Stomach (tissue), 9 donors: ENCODE results near the gene ATP7B. TPM values are rescaled to one million over a fixed set of nuclear protein-coding genes. Genes with fewer than 3 reads are reported as not detected.

Source experiments
- DNase-seq, 2 donors: peaks; one replicate each; pipeline versions ENCODE4 v3.0.0 to v3.0.0-alpha.2; 2013 to 2019
- H3K27ac ChIP-seq, 5 donors: fragments of 200-600 bp in 4 of 5; sonication (generic) in 4 of 5; one replicate each; pipeline ENCODE4 v1.5.1; 2013 to 2019; ENCODE audit warnings: mild to moderate bottlenecking in 1 of 5, moderate library complexity in 1 of 5
- H3K27me3 ChIP-seq, 3 donors: fragments of 200-600 bp; sonication (generic); one replicate each; pipeline ENCODE4 v1.5.1; 2017 to 2019; ENCODE audit warnings: mixed run types in 1 of 3
- H3K36me3 ChIP-seq, 4 donors: fragments of 200-600 bp; sonication (generic); 1 replicate in 3 of 4; 2 replicates in 1 of 4; pipeline ENCODE4 v1.5.1; 2016 to 2019
- H3K4me1 ChIP-seq, 4 donors: fragments of 200-600 bp; sonication (generic); one replicate each; pipeline ENCODE4 v1.5.1; 2016 to 2019
- H3K4me3 ChIP-seq, 4 donors: fragments of 200-600 bp; sonication (generic) in 3 of 4; one replicate each; pipeline ENCODE4 v1.5.1; 2016 to 2019; ENCODE audit warnings: mild to moderate bottlenecking in 1 of 4
- H3K9me3 ChIP-seq, 4 donors: fragments of 200-600 bp; sonication (generic); one replicate each; pipeline ENCODE4 v1.5.1; 2016 to 2019
- CTCF ChIP-seq, 7 experiments: fragments of 450-650 bp in 4 of 7; fragments of 200-600 bp in 3 of 7; sonication (generic) in 3 of 7; IDR thresholded peaks; one replicate each; pipeline ENCODE4 v1.5.1; 2016 to 2019; ENCODE audit warnings: antibody characterized with exemption in 7 of 7, control low read depth in 2 of 7, mild to moderate bottlenecking in 1 of 7
- EP300 ChIP-seq: sonication (generic); formaldehyde crosslinking; IDR thresholded peaks from one replicate; pipeline ENCODE4 v1.6.1; 2017; ENCODE audit warnings: antibody characterized with exemption
- POLR2A ChIP-seq, 4 donors: fragments of 450-650 bp; IDR thresholded peaks; one replicate each; pipeline ENCODE4 v1.6.1; 2016; ENCODE audit warnings: antibody characterized with exemption in 4 of 4, control low read depth in 2 of 4, mild to moderate bottlenecking in 1 of 4, moderate library complexity in 1 of 4
- POLR2AphosphoS5 ChIP-seq, 3 donors: sonication (generic); formaldehyde crosslinking; IDR thresholded peaks; one replicate each; pipeline ENCODE4 v1.6.1; 2016; ENCODE audit warnings: antibody characterized with exemption in 3 of 3
- WGBS, 5 donors: extraction: QIAGEN DNeasy Blood & Tissue Kit in 3 of 5; methylation state at CpG; one replicate each; pipeline versions ENCODE4 v1.1.5 to v1.1.7; 2013 to 2018; 5-methylcytosine and 5-hydroxymethylcytosine counted together
- intact Hi-C: fragments of 100-400 bp; cut with DNase I; formaldehyde crosslinking; loops from one replicate; pipeline ENCODE4 v1.15.1; 2023; ENCODE audit warnings: low total_unique reads
- polyA plus RNA-seq, 3 donors: library from polyadenylated mRNA; stranded (reverse); fragments of 200-250 nt; gene quantifications; one replicate each; pipeline ENCODE4 v1.2.3, GENCODE V29; 2013
- total RNA-seq, 5 donors: library from RNA; depleted of rRNA; stranded (reverse); fragments of >200 nt; gene quantifications; one replicate each; pipeline versions ENCODE4 v1.1.0 to v1.2.3, GENCODE V29; 2014 to 2016
- donor health status: healthy with polysubstance abuse.
- donor health status: Bipolar disorder and iron deficiency.
- donor health status: healthy.

ATP7B gene
- total and polyA plus RNA-seq, 8 donors = 0.62 to 21.0 (median 4.6) TPM

GRCh38 chr13:51938454-51938853, 72.8 kb downstream of the ATP7B start:
- TF ChIP-seq CTCF (IDR thresholded peaks at IDR 0.05) = no peak
- TF ChIP-seq POLR2AphosphoS5 (IDR thresholded peaks at IDR 0.05) = no peak
- TF ChIP-seq POLR2A (IDR thresholded peaks at IDR 0.05) = no peak
- TF ChIP-seq EP300 = no peak
- no peak overlapping the region for H3K4me3 ChIP-seq
- H3K36me3 ChIP-seq = peaks cover 0 to 56% (median 39%) of the 10 kb centered on the region in 4 donors
- no peaks in the 10 kb centered on the region for H3K9me3 ChIP-seq
- no peaks in the 10 kb centered on the region for H3K27me3 ChIP-seq
- no peak overlapping the region for H3K27ac ChIP-seq
- no peak for DNase-seq
- 74 to 88% (median 85%) methylated on average over 3 of the region's 3 CpGs for WGBS, 5 donors
- intact Hi-C loops = loop anchor here (10.0 kb wide), 1 partner anchor 186 kb away; the partner anchor contains the start of gene NEK5
- H3K4me1 ChIP-seq = peaks cover 0 to 19% (median 8%) of the 10 kb centered on the region in 4 donors

- Histone ChIP-seq H3K27me3 (no peaks in the 10 kb centered on the region), H3K36me3 (peaks cover 0 to 63% (median 43%) of the 10 kb centered on the region in 4 donors), H3K27ac (no peak overlapping the region), H3K4me1 (peaks cover 0 to 15% (median 6%) of the 10 kb centered on the region in 4 donors), H3K4me3 (no peak overlapping the region), H3K9me3 (no peaks in the 10 kb centered on the region)
- DNase-seq = no peak
- intact Hi-C loops = loop anchor here (10.0 kb wide), 1 partner anchor 187 kb away; the partner anchor contains the start of gene NEK5
- TF ChIP-seq EP300 = no peak
- TF ChIP-seq POLR2AphosphoS5 (IDR thresholded peaks at IDR 0.05) = no peak
- TF ChIP-seq CTCF (IDR thresholded peaks at IDR 0.05) = no peak
- TF ChIP-seq POLR2A (IDR thresholded peaks at IDR 0.05) = no peak
- 63 to 79% (median 66%) methylated on average over 20 to 22 of the region's 22 CpGs for WGBS, 5 donors
Observed at GRCh38 chr13:51937320-51938290, 73.6 kb downstream of the ATP7B start.

- Histone ChIP-seq H3K27me3 (no peaks in the 10 kb centered on the region), H3K4me3 (no peak overlapping the region), H3K4me1 (peaks cover 0 to 8% (median 4%) of the 10 kb centered on the region in 4 donors), H3K36me3 (peaks cover 0 to 61% (median 51%) of the 10 kb centered on the region in 4 donors), H3K27ac (no peak overlapping the region), H3K9me3 (no peaks in the 10 kb centered on the region)
- 51 to 68% (median 62%) methylated on average over 10 to 14 of the region's 14 CpGs for WGBS, 5 donors
- TF ChIP-seq EP300 = no peak
- peak in 5 of 7 experiments; percentile 38 to 64 (median 53) for TF ChIP-seq CTCF (IDR thresholded peaks at IDR 0.05)
- TF ChIP-seq POLR2AphosphoS5 (IDR thresholded peaks at IDR 0.05) = peak in 1 of 3 donors; percentile 18
- peak; percentile 59 to 67 for DNase-seq
- intact Hi-C loops = loop anchor here (10.0 kb wide), 1 partner anchor 189 kb away; the partner anchor contains the start of gene NEK5
Observed at GRCh38 chr13:51935326-51936171, 75.7 kb downstream of the ATP7B start.
